Glutamatergic neuron (in vitro differentiated cells): ENCODE data around the gene ZNHIT6. TPM values are rescaled to one million over a fixed set of nuclear protein-coding genes. Genes with fewer than 3 reads are reported as not detected.

Experiments used
- DNase-seq: peaks from one replicate; pipeline ENCODE4 v3.0.0; 2022
- H3K27ac Mint-ChIP-seq: one replicate; pipeline ENCODE4 v1.8.0; 2020; ENCODE audit warnings: mild to moderate bottlenecking, mixed read lengths, inconsistent platforms; ENCODE audit not compliant: unreplicated experiment
- H3K27me3 Mint-ChIP-seq: one replicate; pipeline ENCODE4 v1.8.0; 2020; ENCODE audit warnings: mild to moderate bottlenecking, moderate library complexity, mixed read lengths, inconsistent platforms; ENCODE audit not compliant: unreplicated experiment
- H3K36me3 Mint-ChIP-seq: one replicate; pipeline ENCODE4 v1.8.0; 2020; ENCODE audit warnings: mild to moderate bottlenecking, mixed read lengths, inconsistent platforms; ENCODE audit not compliant: unreplicated experiment
- H3K4me1 Mint-ChIP-seq: one replicate; pipeline ENCODE4 v1.8.0; 2020; ENCODE audit warnings: mild to moderate bottlenecking, low read depth, mixed read lengths, inconsistent platforms; ENCODE audit not compliant: unreplicated experiment
- H3K4me3 Mint-ChIP-seq: one replicate; pipeline ENCODE4 v1.8.0; 2020; ENCODE audit warnings: mild to moderate bottlenecking, mixed read lengths, inconsistent platforms; ENCODE audit not compliant: unreplicated experiment
- H3K9me3 Mint-ChIP-seq: one replicate; pipeline ENCODE4 v1.8.0; 2020; ENCODE audit warnings: mild to moderate bottlenecking, moderate library complexity, mixed read lengths, inconsistent platforms; ENCODE audit not compliant: unreplicated experiment
- CTCF ChIP-seq: fragments of 200-600 bp; sonication (generic); IDR thresholded peaks from one replicate; pipeline ENCODE4 v1.5.0; 2021; ENCODE audit not compliant: partially characterized antibody, unreplicated experiment
- total RNA-seq: library from RNA; stranded (reverse); fragmentation: NEBNext Ultra II Directional; extraction: Animal tissue kit (Norgen Biotek cat#: 25700); gene quantifications from one replicate; pipeline ENCODE4 v1.2.1, GENCODE V29; 2021; ENCODE audit not compliant: unreplicated experiment

ZNHIT6 gene
- total RNA-seq, 1 donor from 2014 or later = 10.9 TPM

GRCh38 chr1:85672031-85672660 is 36.1 kb downstream of the ZNHIT6 start:
- no peak for TF ChIP-seq CTCF

GRCh38 chr1:85665932-85666331 is 42.3 kb downstream of the ZNHIT6 start:
- Mint-ChIP-seq H3K27me3 (no peaks in the 10 kb centered on the region), H3K4me3 (no peak overlapping the region), H3K27ac (no peak overlapping the region), H3K4me1 (no peaks in the 10 kb centered on the region), H3K9me3 (no peaks in the 10 kb centered on the region), H3K36me3 (no peaks in the 10 kb centered on the region)
- no peak for TF ChIP-seq CTCF
- DNase-seq = no peak

More at GRCh38 chr1:85672031-85672660, 36.1 kb downstream of the ZNHIT6 start:
- Mint-ChIP-seq H3K4me3 (no peak overlapping the region), H3K9me3 (no peaks in the 10 kb centered on the region), H3K27ac (no peak overlapping the region), H3K36me3 (no peaks in the 10 kb centered on the region), H3K27me3 (no peaks in the 10 kb centered on the region), H3K4me1 (no peaks in the 10 kb centered on the region)
- no peak for DNase-seq

- TF ChIP-seq CTCF = no peak
- Mint-ChIP-seq H3K4me1 (no peaks in the 10 kb centered on the region), H3K27me3 (no peaks in the 10 kb centered on the region), H3K36me3 (no peaks in the 10 kb centered on the region), H3K27ac (no peak overlapping the region), H3K9me3 (no peaks in the 10 kb centered on the region), H3K4me3 (no peak overlapping the region)
- DNase-seq = no peak
These were observed 44.9 kb downstream of the ZNHIT6 start for GRCh38 chr1:85663382-85663781.

GRCh38 chr1:85661767-85662166 is 46.5 kb downstream of the ZNHIT6 start:
- H3K4me1 Mint-ChIP-seq = no peaks in the 10 kb centered on the region

More at GRCh38 chr1:85661767-85662166, 46.5 kb downstream of the ZNHIT6 start:
- DNase-seq = no peak
- Mint-ChIP-seq H3K9me3 (no peaks in the 10 kb centered on the region), H3K27me3 (no peaks in the 10 kb centered on the region), H3K4me3 (no peak overlapping the region), H3K36me3 (no peaks in the 10 kb centered on the region), H3K27ac (no peak overlapping the region)
- no peak for TF ChIP-seq CTCF
